Stimulated activated CD8-positive, alpha-beta memory T cell treated with anti-CD3 and anti-CD28 coated beads, Interleukin-7, amount 100 ng/mL, for 4 hours (primary cell): ENCODE measurements around the gene NPFFR2.
"Not testable (repeated sequence)": the region's sequence is repeated elsewhere in the genome, so short reads cannot be mapped to it uniquely, and the experiment has no call there.

Source experiments
- DNase-seq, 2 donors: peaks; one replicate each; pipeline ENCODE4 v3.0.0-alpha.2; 2020; ENCODE audit warnings: low read depth in 2 of 2

NPFFR2 gene

GRCh38 chr4:72111863-72112262 lies 80.1 kb downstream of the NPFFR2 start:
- DNase-seq = no peak

GRCh38 chr4:72112514-72113156 lies 80.8 kb downstream of the NPFFR2 start:
- DNase-seq = no peak

GRCh38 chr4:72118017-72118416 lies 86.2 kb downstream of the NPFFR2 start:
- DNase-seq = no peak

- no peak for DNase-seq
Observed at GRCh38 chr4:72119946-72120345, 88.1 kb downstream of the NPFFR2 start.

GRCh38 chr4:72128741-72129140 lies 96.9 kb downstream of the NPFFR2 start:
- no peak for DNase-seq

GRCh38 chr4:72136429-72136828 lies 104.6 kb downstream of the NPFFR2 start:
- no peak for DNase-seq

GRCh38 chr4:72139997-72140396 lies 108.2 kb downstream of the NPFFR2 start:
- DNase-seq = not testable (repeated sequence)

GRCh38 chr4:72144241-72144640 lies 112.4 kb downstream of the NPFFR2 start:
- no peak for DNase-seq

- no peak for DNase-seq
Observed at GRCh38 chr4:72152731-72153130, 120.9 kb downstream of the NPFFR2 start.

GRCh38 chr4:72153634-72154033 lies 121.8 kb downstream of the NPFFR2 start:
- DNase-seq = not testable (repeated sequence)

GRCh38 chr4:72169285-72169684 lies 137.5 kb downstream of the NPFFR2 start:
- DNase-seq = not testable (repeated sequence)

GRCh38 chr4:72169861-72170260 lies 138.1 kb downstream of the NPFFR2 start:
- DNase-seq = no peak

- no peak for DNase-seq
Observed at GRCh38 chr4:72171761-72172160, 140.0 kb downstream of the NPFFR2 start.

GRCh38 chr4:72179342-72179741 lies 147.5 kb downstream of the NPFFR2 start:
- DNase-seq = no peak

GRCh38 chr4:72186714-72187113 lies 154.9 kb downstream of the NPFFR2 start:
- DNase-seq = no peak

GRCh38 chr4:72194046-72194445 lies 162.2 kb downstream of the NPFFR2 start:
- DNase-seq = no peak

GRCh38 chr4:72194453-72194852 lies 162.7 kb downstream of the NPFFR2 start:
- no peak for DNase-seq
